NB4 (cell line): ENCODE data around the gene ATP4B.

Source experiments
- DNase-seq: peaks from one replicate; pipeline ENCODE4 v3.0.0; 2010; ENCODE audit warnings: low read depth
- H3K4me3 ChIP-seq: one replicate; pipeline ENCODE4 v1.5.1; 2011; ENCODE audit warnings: mild to moderate bottlenecking, low read depth, low read length, moderate library complexity
- MYC ChIP-seq: IDR thresholded peaks from 2 replicates; pipeline ENCODE4 v1.6.1; 2011; ENCODE audit warnings: low read depth, low read length
- POLR2A ChIP-seq: IDR thresholded peaks from 2 replicates; pipeline ENCODE4 v1.6.1; 2011; ENCODE audit warnings: mild to moderate bottlenecking; ENCODE audit not compliant: insufficient read length; ENCODE audit errors: extremely low read depth
- TF ChIP-seq, protein P1 (sequence below): IDR thresholded peaks from one replicate; pipeline ENCODE4 v1.5.1; 2012; ENCODE audit warnings: low read depth, low read length
- TF ChIP-seq, protein P2 (sequence below): IDR thresholded peaks from 2 replicates; pipeline ENCODE4 v1.6.1; 2011; ENCODE audit warnings: low read depth, low read length

The ATP4B gene

DNA sequence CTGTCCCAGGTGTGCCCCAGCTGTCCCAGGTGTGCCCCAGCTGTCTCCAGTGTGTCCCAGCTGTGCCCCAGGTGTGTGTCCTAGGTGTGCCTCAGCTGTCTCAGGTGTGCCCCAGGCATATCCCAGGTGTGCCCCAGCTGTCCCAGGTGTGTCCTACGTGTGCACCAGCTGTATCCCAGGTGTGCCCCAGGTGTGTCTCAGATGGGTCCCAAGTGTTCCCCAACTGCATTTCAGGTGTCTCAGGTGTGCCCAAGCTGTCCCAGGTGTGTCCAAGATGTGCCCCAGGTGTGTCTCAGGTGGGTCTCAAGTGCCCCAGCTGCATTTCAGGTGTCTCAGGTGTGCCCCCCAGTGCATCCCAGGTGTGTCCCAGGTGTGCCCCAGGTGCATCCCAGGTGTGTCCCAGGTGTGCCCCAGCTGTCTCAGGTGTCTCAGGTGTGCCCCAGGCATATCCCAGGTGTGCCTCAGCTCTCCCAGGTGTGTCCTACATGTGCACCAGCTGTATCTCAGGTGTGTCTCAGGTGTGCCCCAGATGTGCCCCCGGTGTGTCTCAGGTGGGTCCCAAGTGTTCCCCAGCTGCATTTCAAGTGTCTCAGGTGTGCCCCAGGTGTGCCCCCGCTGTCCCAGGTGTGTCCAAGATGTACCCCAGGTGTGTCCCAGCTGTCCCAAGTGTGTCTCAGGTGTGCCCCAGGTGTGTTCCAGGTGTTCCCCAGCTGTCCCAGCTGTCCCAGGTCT is 7.8 kb upstream of the ATP4B start:
- TF ChIP-seq MYC, result no peak
- TF ChIP-seq, protein P1, sequence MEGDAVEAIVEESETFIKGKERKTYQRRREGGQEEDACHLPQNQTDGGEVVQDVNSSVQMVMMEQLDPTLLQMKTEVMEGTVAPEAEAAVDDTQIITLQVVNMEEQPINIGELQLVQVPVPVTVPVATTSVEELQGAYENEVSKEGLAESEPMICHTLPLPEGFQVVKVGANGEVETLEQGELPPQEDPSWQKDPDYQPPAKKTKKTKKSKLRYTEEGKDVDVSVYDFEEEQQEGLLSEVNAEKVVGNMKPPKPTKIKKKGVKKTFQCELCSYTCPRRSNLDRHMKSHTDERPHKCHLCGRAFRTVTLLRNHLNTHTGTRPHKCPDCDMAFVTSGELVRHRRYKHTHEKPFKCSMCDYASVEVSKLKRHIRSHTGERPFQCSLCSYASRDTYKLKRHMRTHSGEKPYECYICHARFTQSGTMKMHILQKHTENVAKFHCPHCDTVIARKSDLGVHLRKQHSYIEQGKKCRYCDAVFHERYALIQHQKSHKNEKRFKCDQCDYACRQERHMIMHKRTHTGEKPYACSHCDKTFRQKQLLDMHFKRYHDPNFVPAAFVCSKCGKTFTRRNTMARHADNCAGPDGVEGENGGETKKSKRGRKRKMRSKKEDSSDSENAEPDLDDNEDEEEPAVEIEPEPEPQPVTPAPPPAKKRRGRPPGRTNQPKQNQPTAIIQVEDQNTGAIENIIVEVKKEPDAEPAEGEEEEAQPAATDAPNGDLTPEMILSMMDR, result no peak
- no peak for TF ChIP-seq POLR2A
- TF ChIP-seq, protein P2, sequence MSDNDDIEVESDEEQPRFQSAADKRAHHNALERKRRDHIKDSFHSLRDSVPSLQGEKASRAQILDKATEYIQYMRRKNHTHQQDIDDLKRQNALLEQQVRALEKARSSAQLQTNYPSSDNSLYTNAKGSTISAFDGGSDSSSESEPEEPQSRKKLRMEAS, result no peak
- no peak for DNase-seq
- no peak overlapping the region for H3K4me3 ChIP-seq

DNA sequence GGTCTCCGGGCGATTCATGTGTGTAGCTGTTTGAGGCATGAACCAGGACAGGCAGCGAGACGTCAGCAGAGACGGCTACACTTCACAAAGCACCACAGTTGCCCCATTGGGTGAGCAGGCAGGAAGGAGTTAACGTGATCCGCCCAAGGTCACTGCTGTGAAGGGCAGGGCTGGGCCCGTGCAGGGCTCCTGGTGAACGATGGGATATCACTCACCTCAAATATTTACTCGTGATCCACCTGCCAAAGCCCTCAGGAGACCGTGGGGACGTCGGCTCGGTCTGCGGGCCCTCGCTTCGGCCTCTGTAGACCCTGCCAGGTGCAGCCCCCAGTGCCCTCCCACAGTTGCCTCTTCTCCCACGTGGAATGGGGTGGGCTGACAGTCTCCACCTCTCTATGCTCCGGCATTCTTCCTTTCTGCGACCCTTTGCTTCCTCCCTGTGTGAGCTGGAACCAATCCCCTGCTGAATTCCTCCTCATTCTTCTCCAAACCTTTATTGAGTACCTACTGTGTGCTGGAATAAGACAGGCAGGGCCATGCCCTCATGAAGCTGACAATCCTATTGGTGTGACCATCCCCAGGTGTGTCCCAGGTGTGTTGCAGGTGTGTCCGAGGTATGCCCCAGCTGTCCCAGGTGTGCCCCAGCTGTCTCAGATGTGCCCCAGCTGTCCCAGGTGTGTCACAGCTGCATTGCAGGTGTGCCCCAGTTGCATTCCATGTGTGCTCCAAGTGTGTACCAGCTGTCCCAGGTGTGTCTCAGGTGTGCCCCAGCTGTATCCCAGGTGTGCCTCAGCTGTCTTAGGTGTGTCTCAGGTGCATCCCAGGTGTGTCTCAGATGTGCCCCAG is 7.0 kb upstream of the ATP4B start:
- no peak for DNase-seq
- H3K4me3 ChIP-seq, result no peak overlapping the region
- TF ChIP-seq, protein P2, result no peak
- TF ChIP-seq POLR2A, result no peak
- TF ChIP-seq, protein P1, result no peak
- no peak for TF ChIP-seq MYC

DNA sequence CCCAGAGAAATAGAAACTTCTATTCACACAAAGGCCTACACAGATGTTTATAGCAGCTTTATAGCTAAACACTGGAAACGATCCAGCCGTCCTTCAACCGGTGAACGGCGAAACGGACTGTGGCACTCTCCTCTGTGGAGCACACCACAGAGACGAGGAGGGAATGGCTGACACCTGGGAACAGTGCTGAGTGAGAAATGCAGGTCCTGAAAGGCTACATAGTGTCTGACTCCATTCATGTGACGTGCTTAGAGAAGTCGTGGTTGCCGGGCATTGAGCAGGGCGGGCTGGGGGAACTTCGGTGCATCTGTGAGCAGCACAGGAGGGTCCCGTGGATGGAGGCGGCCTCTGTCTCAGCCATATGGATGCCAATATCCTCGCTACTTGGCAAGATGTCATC is 5.9 kb upstream of the ATP4B start:
- TF ChIP-seq, protein P1, result no peak
- TF ChIP-seq, protein P2, result no peak
- TF ChIP-seq POLR2A (no peak), MYC (no peak)
- no peak for DNase-seq
- H3K4me3 ChIP-seq, result no peak overlapping the region

DNA sequence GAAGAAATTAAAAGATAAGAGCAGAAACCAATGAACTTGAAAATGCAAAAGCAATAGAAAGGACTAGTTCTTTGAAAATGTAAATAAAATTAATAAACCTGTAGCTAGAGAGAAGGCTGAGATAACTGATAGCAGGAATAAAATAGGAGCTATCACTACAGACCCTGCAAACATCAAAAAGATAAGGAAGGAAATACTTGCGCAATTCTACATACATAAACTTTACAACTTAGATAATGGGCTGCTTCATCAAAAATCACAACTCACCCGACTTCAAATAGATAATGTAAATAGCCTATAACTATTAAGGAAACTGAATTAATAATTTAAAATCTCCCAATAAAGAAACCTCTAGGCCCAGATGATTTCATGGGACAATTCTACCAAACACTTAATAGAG is 3.5 kb upstream of the ATP4B start:
- H3K4me3 ChIP-seq, result no peak overlapping the region
- no peak for DNase-seq
- no peak for TF ChIP-seq POLR2A
- TF ChIP-seq, protein P2, result no peak
- TF ChIP-seq, protein P1, result no peak
- TF ChIP-seq MYC, result no peak

DNA sequence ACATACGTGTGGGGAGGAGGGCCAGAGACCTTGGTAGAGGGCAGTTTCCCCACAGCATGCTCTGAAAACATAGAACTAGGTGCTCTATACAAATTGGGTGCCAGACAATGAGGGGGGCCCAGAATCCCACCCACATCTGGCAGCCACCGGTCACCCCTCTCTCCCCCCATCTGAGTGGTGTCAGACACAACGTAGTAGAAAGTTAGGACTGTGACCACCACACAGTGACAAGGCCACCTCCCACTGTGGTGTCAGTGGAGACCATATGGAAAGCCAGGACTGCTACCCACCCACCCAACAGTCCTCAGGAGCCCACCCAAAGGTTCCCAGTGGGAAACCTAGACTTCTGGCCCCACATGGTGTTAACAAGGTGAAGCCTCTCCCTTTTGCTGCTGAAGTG is 2.1 kb upstream of the ATP4B start:
- DNase-seq, result no peak
- H3K4me3 ChIP-seq, result no peak overlapping the region
- TF ChIP-seq, protein P2, result no peak
- TF ChIP-seq MYC, result no peak
- no peak for TF ChIP-seq POLR2A
- TF ChIP-seq, protein P1, result no peak
